C4-2B (cell line): Measurements from ENCODE around the gene ROM1.
"Not testable (repeated sequence)": the region's sequence is repeated elsewhere in the genome, so short reads cannot be mapped to it uniquely, and the experiment has no call there.

ENCODE experiments used
- H3K27ac ChIP-seq: fragments of 450-650 bp; 2 replicates; pipeline ENCODE4 v1.5.1; 2017
- CTCF ChIP-seq: fragments of 450-650 bp; conservative IDR thresholded peaks from 2 replicates; pipeline ENCODE4 v1.5.1; 2017; ENCODE audit warnings: mild to moderate bottlenecking
- ZFX ChIP-seq: fragments of 450-650 bp; IDR thresholded peaks from 2 replicates; pipeline ENCODE4 v1.6.1; 2017

ROM1 gene

DNA sequence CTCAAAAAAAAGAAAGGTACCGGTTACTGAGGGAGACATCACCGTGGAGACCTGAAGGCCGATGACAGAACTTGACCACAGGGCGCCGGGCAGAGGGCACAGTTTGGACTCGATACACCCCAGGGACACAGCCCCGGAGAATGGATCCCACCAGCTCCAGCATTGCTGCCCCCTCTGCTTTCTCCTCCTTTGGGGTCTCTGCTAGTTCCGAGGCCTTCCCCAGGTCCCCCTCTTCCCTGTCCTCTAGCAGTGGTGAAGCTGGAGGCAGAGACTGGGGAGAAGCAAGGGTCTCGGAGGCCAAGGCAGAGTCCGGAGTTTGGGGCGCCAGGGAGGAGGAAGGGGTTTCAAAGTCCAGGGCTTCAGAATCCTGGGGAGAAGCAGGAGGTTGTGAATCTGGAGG is 34.5 kb upstream of the ROM1 start:
- no peak overlapping the region for H3K27ac ChIP-seq
- TF ChIP-seq CTCF (no peak), ZFX (no peak)

DNA sequence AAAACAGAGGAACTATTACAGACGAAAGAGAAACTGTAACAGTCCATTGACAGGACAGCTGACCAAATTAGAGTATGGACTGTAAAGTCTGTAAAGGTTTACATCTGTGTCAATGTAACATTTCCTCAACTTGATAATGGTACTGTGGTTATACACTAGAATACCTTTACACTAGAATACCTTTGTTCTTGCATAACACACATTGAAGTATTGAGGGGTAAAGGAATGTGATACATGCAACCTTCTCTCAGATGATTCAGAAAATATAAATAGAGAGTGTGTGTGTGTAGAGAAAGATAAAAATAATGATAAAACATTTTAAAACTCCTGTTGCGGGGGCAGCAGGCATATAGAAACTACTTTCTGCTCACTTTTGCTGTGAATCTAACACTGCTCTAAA is 33.8 kb upstream of the ROM1 start:
- no peak overlapping the region for H3K27ac ChIP-seq
- no peak for TF ChIP-seq CTCF
- no peak for TF ChIP-seq ZFX

DNA sequence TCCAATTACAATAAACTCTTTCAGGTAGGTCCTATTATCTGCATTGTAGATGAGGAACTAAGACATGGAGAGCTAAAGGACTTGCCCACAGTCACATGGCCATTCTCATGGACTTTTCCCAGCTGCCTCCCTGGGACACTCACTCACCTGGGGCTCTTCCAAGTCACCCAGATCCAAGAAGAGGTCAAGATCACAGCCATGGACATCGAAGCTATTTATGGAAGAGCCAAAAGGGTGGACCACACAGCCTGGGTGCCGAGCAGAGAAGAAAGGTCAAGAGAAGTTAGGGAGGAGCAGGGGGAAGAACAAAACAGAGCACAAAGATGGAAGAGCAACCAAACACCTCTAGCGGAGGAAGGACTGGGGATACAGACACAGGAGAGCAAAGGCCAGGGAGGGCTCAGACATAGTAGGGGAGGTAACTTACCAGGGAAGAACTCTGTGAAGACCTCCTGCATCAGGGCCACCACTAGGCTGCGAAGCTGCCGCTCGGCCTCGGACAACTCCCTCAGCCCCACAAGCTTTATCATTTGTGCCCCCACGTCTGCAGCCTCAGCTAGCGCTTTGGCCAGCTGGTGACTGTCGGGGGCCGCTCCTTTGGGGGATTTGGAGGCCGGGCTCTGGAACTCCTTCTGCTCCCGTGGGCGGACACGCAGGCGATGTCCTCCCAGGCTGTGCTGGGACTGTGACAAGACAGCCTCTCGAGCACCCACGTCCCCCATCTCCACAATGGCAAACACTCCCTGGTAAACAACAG is 31.9 kb upstream of the ROM1 start:
- TF ChIP-seq CTCF: no peak
- no peak for TF ChIP-seq ZFX
- no peak overlapping the region for H3K27ac ChIP-seq

DNA sequence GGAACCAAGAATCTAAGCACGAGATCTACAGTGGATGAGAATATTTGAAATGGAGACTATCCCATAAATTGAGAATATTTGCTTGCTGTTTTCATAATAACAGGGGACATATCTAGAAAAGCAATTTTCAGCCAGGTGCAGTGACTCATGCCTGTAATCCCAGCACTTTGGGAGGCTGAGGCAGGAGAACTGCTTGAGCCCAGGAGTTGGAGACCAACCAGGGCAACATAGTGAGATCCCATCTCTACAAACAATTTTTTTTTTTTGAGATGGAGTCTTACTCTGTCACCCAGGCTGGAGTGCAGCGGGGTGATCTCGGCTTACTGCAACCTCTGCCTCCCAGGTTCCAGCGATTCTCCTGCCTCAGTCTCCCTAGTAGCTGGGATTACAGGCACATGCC is 31.3 kb upstream of the ROM1 start:
- not testable (repeated sequence) for H3K27ac ChIP-seq

- not testable (repeated sequence) for H3K27ac ChIP-seq
Observed at GRCh38 chr11:62585356-62585755, 27.7 kb upstream of the ROM1 start.

DNA sequence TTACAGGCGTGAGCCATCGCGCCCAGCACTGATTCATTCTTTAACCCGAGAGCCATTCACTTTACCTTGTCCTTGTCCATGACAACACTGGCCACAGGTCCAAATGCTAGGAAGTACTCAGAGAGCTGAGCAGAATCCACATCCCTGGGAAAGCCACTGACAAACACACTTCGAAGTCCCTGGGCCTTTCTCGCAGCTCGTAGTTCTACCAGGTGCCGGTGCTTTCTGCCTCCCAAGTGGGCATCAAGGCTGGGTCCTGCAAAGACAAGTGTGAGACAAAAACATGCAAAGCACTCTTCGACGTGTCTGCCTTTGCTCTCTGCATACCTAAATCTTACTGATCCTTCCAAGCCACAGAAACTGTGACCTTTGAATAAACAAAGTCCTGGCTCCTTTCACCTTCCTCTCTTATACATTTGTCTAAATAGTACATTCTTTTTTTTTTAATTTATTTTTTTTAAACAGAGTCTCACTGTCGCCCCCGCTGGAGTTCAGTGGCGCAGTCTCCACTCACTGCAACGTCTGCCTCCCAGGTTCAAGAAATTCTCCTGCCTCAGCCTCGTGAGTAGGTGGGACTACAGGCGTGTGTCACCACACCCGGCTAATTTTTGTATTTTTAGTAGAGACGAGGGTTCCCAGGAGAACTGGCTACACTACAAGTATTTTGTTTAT is 24.0 kb upstream of the ROM1 start:
- H3K27ac ChIP-seq: peak overlapping the region; percentile 54
- TF ChIP-seq CTCF (no peak; the same call in 1 of the 2 replicates), ZFX (no peak)

DNA sequence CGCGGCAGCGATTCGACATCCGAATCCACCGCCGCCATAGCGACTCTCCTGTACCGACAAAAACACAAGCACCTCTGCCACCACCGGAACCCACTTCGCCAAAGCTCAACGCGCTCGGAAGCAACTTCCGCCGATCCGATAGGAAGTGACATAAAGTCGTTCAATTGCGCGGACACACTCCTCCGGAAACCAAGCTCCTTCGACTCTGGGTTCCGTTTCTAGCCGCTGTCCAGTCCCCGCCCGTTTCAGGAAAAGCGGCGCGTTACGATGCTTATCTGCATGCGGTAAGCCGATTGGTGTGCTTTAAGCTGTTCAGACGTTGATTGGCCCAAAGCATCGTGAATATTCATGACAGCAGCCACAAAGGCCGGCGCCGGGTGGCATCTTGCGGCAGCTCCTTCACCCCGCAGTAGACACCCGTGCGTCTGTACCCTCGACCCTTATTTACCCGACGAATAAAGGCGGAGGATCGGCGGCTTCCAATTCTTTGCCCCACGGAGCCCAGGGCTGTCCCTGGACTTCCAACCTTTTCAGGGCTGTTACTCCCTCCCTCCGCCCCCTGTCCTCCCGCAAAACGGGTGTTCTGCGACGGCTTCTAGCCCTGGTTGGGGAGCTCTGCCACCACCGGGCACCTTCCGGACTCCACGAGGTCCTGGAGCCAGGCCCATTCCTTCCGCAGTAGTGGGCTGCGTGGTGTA is 21.5 kb upstream of the ROM1 start, which contains the start of gene TUT1:
Gene TUT1 (minus strand): TSS at position 76 of the 698 bp plus-strand sequence. CDS start 38 bp downstream, at position 38.
- peak within 1 kb of the TSS; percentile 78 for H3K27ac ChIP-seq
- TF ChIP-seq ZFX (no peak), CTCF (no peak)

DNA sequence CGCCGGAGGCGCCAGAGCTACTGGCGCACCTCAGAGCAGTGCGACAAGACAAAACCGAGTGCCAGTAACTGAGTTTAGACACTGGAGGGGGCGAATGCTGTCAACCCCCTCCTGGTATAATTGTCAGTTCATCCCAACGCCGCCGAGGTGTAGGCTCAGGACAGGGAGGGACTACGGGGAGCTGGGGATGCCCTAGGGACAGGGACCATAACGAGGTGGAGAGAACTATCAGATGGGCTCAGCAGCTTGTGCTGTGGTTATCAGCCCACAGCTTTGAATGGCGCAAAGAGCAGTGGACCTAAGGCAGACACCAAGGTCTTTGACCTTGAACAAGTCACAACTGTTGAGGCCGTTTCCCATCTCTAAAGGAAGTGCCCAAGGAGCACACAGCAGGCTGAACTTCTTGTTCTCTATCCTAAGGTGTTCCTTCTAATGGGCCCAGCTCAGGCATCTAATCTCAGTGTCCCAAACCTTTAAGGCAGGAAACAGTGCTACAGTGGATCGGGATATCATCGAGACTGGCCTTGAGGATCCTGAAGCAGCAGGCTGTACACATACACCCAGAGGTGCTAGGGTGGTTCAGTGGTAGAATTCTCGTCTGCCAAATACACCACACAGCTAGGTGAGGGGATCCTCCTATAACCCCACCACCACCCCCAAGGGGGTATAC is 20.8 kb upstream of the ROM1 start:
- TF ChIP-seq ZFX (no peak), CTCF (no peak)

More for the DNA sequence above, 20.8 kb upstream of the ROM1 start:
- peak overlapping the region; percentile 78 for H3K27ac ChIP-seq
